Measurements from ENCODE around the gene ZFP69.

GRCh38 chr1:40532062-40532389, 54.9 kb downstream of the ZFP69 start:
- TF ChIP-seq CTCF (IDR thresholded peaks at IDR 0.05) (no peak), POLR2A (IDR thresholded peaks at IDR 0.05) (no peak)
